ENCODE results near the gene FAHD1. TPM values are rescaled to one million over a fixed set of nuclear protein-coding genes. Genes with fewer than 3 reads are reported as not detected.

FAHD1 gene
- total RNA-seq, 1 donor from 2014 or later = 23.1 TPM

DNA sequence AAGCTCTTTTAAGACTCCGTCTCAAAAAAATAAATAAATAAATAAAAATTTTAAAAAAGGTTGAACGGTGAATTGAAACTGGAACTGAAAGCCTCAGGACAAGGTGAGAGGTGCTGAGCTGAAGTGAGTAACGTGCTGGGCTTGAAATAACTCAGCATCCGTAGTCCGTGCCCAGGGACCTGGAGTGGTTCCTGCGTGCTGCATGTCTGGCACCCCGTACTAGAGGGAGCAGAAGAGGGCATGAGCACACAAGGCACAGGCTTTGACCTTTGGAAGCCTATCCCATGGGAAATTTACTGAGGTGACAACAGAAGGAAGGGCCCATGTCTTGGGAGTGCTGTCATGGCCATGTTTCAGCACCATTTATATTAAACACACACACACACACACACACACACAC, 49.5 kb downstream of the FAHD1 start:
- Mint-ChIP-seq H3K9me3 (ENCODE audit: unreplicated experiment) (no peaks in the 10 kb centered on the region), H3K4me3 (ENCODE audit: unreplicated experiment) (no peak overlapping the region), H3K4me1 (ENCODE audit: unreplicated experiment) (no peaks in the 10 kb centered on the region), H3K27me3 (ENCODE audit: unreplicated experiment) (peaks cover 1% of the 10 kb centered on the region), H3K36me3 (ENCODE audit: low read depth, unreplicated experiment) (no peaks in the 10 kb centered on the region), H3K27ac (ENCODE audit: unreplicated experiment) (no peak overlapping the region)
- DNase-seq (ENCODE audit: low spot score) = no peak
- TF ChIP-seq, protein P1, sequence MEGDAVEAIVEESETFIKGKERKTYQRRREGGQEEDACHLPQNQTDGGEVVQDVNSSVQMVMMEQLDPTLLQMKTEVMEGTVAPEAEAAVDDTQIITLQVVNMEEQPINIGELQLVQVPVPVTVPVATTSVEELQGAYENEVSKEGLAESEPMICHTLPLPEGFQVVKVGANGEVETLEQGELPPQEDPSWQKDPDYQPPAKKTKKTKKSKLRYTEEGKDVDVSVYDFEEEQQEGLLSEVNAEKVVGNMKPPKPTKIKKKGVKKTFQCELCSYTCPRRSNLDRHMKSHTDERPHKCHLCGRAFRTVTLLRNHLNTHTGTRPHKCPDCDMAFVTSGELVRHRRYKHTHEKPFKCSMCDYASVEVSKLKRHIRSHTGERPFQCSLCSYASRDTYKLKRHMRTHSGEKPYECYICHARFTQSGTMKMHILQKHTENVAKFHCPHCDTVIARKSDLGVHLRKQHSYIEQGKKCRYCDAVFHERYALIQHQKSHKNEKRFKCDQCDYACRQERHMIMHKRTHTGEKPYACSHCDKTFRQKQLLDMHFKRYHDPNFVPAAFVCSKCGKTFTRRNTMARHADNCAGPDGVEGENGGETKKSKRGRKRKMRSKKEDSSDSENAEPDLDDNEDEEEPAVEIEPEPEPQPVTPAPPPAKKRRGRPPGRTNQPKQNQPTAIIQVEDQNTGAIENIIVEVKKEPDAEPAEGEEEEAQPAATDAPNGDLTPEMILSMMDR (IDR thresholded peaks at IDR 0.05; ENCODE audit: unreplicated experiment) = no peak

- Mint-ChIP-seq H3K36me3 (ENCODE audit: low read depth, unreplicated experiment) (no peaks in the 10 kb centered on the region), H3K27me3 (ENCODE audit: unreplicated experiment) (peaks cover 1% of the 10 kb centered on the region), H3K9me3 (ENCODE audit: unreplicated experiment) (no peaks in the 10 kb centered on the region), H3K4me1 (ENCODE audit: unreplicated experiment) (no peaks in the 10 kb centered on the region), H3K4me3 (ENCODE audit: unreplicated experiment) (no peak overlapping the region), H3K27ac (ENCODE audit: unreplicated experiment) (no peak overlapping the region)
- TF ChIP-seq, protein P1 (IDR thresholded peaks at IDR 0.05; ENCODE audit: unreplicated experiment) = no peak
- DNase-seq (ENCODE audit: low spot score) = no peak
Measured at GRCh38 chr16:1877089-1877488, 50.1 kb downstream of the FAHD1 start.

GRCh38 chr16:1877804-1878203, 50.8 kb downstream of the FAHD1 start:
- H3K4me1 Mint-ChIP-seq (ENCODE audit: unreplicated experiment) = no peaks in the 10 kb centered on the region
- no peak overlapping the region for H3K27ac Mint-ChIP-seq (ENCODE audit: unreplicated experiment)
- peaks cover 1% of the 10 kb centered on the region for H3K27me3 Mint-ChIP-seq (ENCODE audit: unreplicated experiment)
- H3K9me3 Mint-ChIP-seq (ENCODE audit: unreplicated experiment) = no peaks in the 10 kb centered on the region
- TF ChIP-seq, protein P1 (IDR thresholded peaks at IDR 0.05; ENCODE audit: unreplicated experiment) = no peak
- H3K4me3 Mint-ChIP-seq (ENCODE audit: unreplicated experiment) = no peak overlapping the region
- DNase-seq (ENCODE audit: low spot score) = no peak
- H3K36me3 Mint-ChIP-seq (ENCODE audit: low read depth, unreplicated experiment) = no peaks in the 10 kb centered on the region

- Mint-ChIP-seq H3K27ac (ENCODE audit: unreplicated experiment) (no peak overlapping the region), H3K4me3 (ENCODE audit: unreplicated experiment) (no peak overlapping the region), H3K4me1 (ENCODE audit: unreplicated experiment) (no peaks in the 10 kb centered on the region), H3K27me3 (ENCODE audit: unreplicated experiment) (peaks cover 1% of the 10 kb centered on the region), H3K36me3 (ENCODE audit: low read depth, unreplicated experiment) (no peaks in the 10 kb centered on the region), H3K9me3 (ENCODE audit: unreplicated experiment) (no peaks in the 10 kb centered on the region)
- no peak for DNase-seq (ENCODE audit: low spot score)
- TF ChIP-seq, protein P1 (IDR thresholded peaks at IDR 0.05; ENCODE audit: unreplicated experiment) = no peak
Measured at GRCh38 chr16:1878256-1878655, 51.2 kb downstream of the FAHD1 start.

Other genes starting within 250 kb of the FAHD1 start
- gene IFT140, start 215.1 kb upstream of the FAHD1 start, total RNA-seq (ENCODE audit: unreplicated experiment) = 39.9 TPM
- 46.8 TPM for gene CRAMP1, start 214.8 kb upstream of the FAHD1 start, total RNA-seq (ENCODE audit: unreplicated experiment)
- gene JPT2, start 148.9 kb upstream of the FAHD1 start, total RNA-seq (ENCODE audit: unreplicated experiment) = 180 TPM
- gene MAPK8IP3, start 121.0 kb upstream of the FAHD1 start, total RNA-seq (ENCODE audit: unreplicated experiment) = 147 TPM
- 33.3 TPM for gene NME3, start 55.7 kb upstream of the FAHD1 start, total RNA-seq (ENCODE audit: unreplicated experiment)
- gene EME2, start 54.4 kb upstream of the FAHD1 start, total RNA-seq (ENCODE audit: unreplicated experiment) = 25.4 TPM
- gene MRPS34, start 54.1 kb upstream of the FAHD1 start, total RNA-seq (ENCODE audit: unreplicated experiment) = 62.7 TPM
- 52.9 TPM for gene SPSB3, start 44.6 kb upstream of the FAHD1 start, total RNA-seq (ENCODE audit: unreplicated experiment)
- gene NUBP2, start 44.2 kb upstream of the FAHD1 start, total RNA-seq (ENCODE audit: unreplicated experiment) = 49.8 TPM
- not detected for gene IGFALS, start 33.5 kb upstream of the FAHD1 start, total RNA-seq (ENCODE audit: unreplicated experiment)
- gene HAGH, start 381 bp upstream of the FAHD1 start, total RNA-seq (ENCODE audit: unreplicated experiment) = 44.8 TPM
- gene MEIOB, start 45.0 kb downstream of the FAHD1 start, total RNA-seq (ENCODE audit: unreplicated experiment) = not detected
- gene HS3ST6, start 91.2 kb downstream of the FAHD1 start, total RNA-seq (ENCODE audit: unreplicated experiment) = not detected
- gene MSRB1, start 116.0 kb downstream of the FAHD1 start, total RNA-seq (ENCODE audit: unreplicated experiment) = 18.1 TPM
- gene RPL3L, start 127.5 kb downstream of the FAHD1 start, total RNA-seq (ENCODE audit: unreplicated experiment) = not detected
- gene NDUFB10, start 132.3 kb downstream of the FAHD1 start, total RNA-seq (ENCODE audit: unreplicated experiment) = 122 TPM
- gene RPS2, start 137.6 kb downstream of the FAHD1 start, total RNA-seq (ENCODE audit: unreplicated experiment) = 3,223 TPM
- not detected for gene RNF151, start 139.7 kb downstream of the FAHD1 start, total RNA-seq (ENCODE audit: unreplicated experiment)
- gene TBL3, start 144.8 kb downstream of the FAHD1 start, total RNA-seq (ENCODE audit: unreplicated experiment) = 25.0 TPM
- gene NOXO1, start 154.3 kb downstream of the FAHD1 start, total RNA-seq (ENCODE audit: unreplicated experiment) = 0.23 TPM
- 30.0 TPM for gene GFER, start 157.0 kb downstream of the FAHD1 start, total RNA-seq (ENCODE audit: unreplicated experiment)
- gene SYNGR3, start 162.8 kb downstream of the FAHD1 start, total RNA-seq (ENCODE audit: unreplicated experiment) = 0.82 TPM
- gene ZNF598, start 182.6 kb downstream of the FAHD1 start, total RNA-seq (ENCODE audit: unreplicated experiment) = 34.4 TPM
- 0.82 TPM for gene NPW, start 192.6 kb downstream of the FAHD1 start, total RNA-seq (ENCODE audit: unreplicated experiment)
- gene NHERF2, start 199.7 kb downstream of the FAHD1 start, total RNA-seq (ENCODE audit: unreplicated experiment) = 78.8 TPM
- gene NTHL1, start 220.6 kb downstream of the FAHD1 start, total RNA-seq (ENCODE audit: unreplicated experiment) = 25.6 TPM
- 180 TPM for gene TSC2, start 220.8 kb downstream of the FAHD1 start, total RNA-seq (ENCODE audit: unreplicated experiment)